ENCODE measurements around the gene GPC6. TPM values are rescaled to one million over a fixed set of nuclear protein-coding genes. Genes with fewer than 3 reads are reported as not detected.

Gene GPC6
- total RNA-seq, 1 experiment from 2014 or later = 0.22 TPM

DNA sequence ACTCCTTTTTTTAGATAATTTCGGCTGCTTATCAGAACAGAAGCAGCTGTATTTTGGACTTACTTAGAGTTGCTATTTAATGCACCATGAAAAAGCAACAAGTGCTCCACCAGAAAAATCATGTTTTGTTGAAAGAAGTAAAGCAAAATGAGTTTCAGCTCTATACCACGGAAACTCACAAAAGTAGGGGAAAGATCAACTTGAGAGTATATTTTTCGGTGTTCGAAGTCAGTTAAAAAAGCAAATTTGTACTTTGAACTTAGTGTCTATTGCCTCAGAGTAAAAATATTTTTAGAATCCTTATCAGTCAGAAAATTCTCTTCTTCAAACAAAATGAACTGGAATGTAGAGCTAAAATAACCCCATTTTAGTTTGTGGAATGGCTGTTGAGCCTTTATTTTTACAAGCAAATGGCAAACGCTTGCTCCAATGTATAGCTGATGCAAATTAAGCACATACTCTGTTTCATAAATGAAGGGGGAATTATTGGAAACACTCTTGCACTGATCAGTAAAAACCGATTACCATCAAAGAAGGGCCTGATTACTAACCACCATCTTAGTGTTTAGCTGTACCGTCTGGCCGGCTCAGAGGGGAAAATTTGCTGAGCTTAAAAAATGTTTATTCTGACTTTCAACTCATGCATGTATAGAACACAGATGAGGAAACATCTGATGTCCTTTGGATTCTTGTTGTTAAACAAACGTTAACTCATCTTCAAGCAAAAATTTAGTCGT, 540.7 kb downstream of the GPC6 start:
- Histone ChIP-seq H2AFZ (ENCODE audit: low read depth, low read length, poor library complexity, severe bottlenecking) (no peak overlapping the region), H3K36me3 (ENCODE audit: control insufficient read depth in 1 of 2, insufficient read depth in 2 of 2, low read length in 2 of 2) (no peaks in the 10 kb centered on the region), H3K9me3 (ENCODE audit: control insufficient read depth in 1 of 2, insufficient read depth in 1 of 2, low read depth in 1 of 2, low read length in 2 of 2) (peaks cover 20 to 24% of the 10 kb centered on the region in 2 experiments; a peak in 2 of 4 replicates), H3K9ac (ENCODE audit: low read length) (no peak overlapping the region), H3K9me2 (ENCODE audit: insufficient read depth) (no peaks in the 10 kb centered on the region), H4K20me1 (ENCODE audit: insufficient read depth) (no peaks in the 10 kb centered on the region), H3K4me2 (ENCODE audit: low read length) (no peak overlapping the region), H3K4me3 (replicated peaks in 1 of 2; ENCODE audit: low read depth in 1 of 2, low read length in 2 of 2) (no peak overlapping the region), H3K27ac (ENCODE audit: low read depth, low read length) (no peak overlapping the region), H3K4me1 (ENCODE audit: control insufficient read depth in 1 of 2, insufficient read depth in 2 of 2, low read length in 2 of 2) (no peaks in the 10 kb centered on the region), H3K79me2 (ENCODE audit: insufficient read depth, low read length) (no peaks in the 10 kb centered on the region), H3K27me3 (ENCODE audit: insufficient read depth, low read length) (no peaks in the 10 kb centered on the region)
- TF ChIP-seq POLR2AphosphoS5 (IDR thresholded peaks at IDR 0.05; ENCODE audit: low read depth, low read length) = no peak
- TF ChIP-seq ZFX (IDR thresholded peaks at IDR 0.05) = no peak
- TF ChIP-seq ZBTB33 (IDR thresholded peaks at IDR 0.05; ENCODE audit: extremely low read depth, insufficient replicate concordance, low read length) = no peak
- no peak for TF ChIP-seq CEBPB (IDR thresholded peaks at IDR 0.05; ENCODE audit: low read depth)
- no peak for TF ChIP-seq EGR1 (IDR thresholded peaks at IDR 0.05; ENCODE audit: low read depth)
- TF ChIP-seq, protein P1, sequence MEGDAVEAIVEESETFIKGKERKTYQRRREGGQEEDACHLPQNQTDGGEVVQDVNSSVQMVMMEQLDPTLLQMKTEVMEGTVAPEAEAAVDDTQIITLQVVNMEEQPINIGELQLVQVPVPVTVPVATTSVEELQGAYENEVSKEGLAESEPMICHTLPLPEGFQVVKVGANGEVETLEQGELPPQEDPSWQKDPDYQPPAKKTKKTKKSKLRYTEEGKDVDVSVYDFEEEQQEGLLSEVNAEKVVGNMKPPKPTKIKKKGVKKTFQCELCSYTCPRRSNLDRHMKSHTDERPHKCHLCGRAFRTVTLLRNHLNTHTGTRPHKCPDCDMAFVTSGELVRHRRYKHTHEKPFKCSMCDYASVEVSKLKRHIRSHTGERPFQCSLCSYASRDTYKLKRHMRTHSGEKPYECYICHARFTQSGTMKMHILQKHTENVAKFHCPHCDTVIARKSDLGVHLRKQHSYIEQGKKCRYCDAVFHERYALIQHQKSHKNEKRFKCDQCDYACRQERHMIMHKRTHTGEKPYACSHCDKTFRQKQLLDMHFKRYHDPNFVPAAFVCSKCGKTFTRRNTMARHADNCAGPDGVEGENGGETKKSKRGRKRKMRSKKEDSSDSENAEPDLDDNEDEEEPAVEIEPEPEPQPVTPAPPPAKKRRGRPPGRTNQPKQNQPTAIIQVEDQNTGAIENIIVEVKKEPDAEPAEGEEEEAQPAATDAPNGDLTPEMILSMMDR (IDR thresholded peaks at IDR 0.05 in 2 of 3, conservative IDR thresholded peaks at IDR 0.05 in 1 of 3; ENCODE audit: borderline replicate concordance in 1 of 3, insufficient read depth in 1 of 3, low read depth in 2 of 3, low read length in 2 of 3) = no peak
- TF ChIP-seq JUND (IDR thresholded peaks at IDR 0.05) = no peak
- no peak for TF ChIP-seq POLR2A (IDR thresholded peaks at IDR 0.05; ENCODE audit: borderline replicate concordance, extremely low read depth, insufficient read depth, insufficient read length)
- no peak for TF ChIP-seq FOSL1 (IDR thresholded peaks at IDR 0.05; ENCODE audit: low read depth)
- no peak for TF ChIP-seq EZH2phosphoT487 (IDR thresholded peaks at IDR 0.05; ENCODE audit: borderline replicate concordance)
- no peak for TF ChIP-seq ATF3 (IDR thresholded peaks at IDR 0.05)
- TF ChIP-seq YY1 (IDR thresholded peaks at IDR 0.05; ENCODE audit: extremely low read depth, insufficient replicate concordance, low read depth, low read length) = no peak
- no peak for TF ChIP-seq SP1 (IDR thresholded peaks at IDR 0.05; ENCODE audit: low read depth)
- TF ChIP-seq ELF1 (IDR thresholded peaks at IDR 0.05; ENCODE audit: borderline replicate concordance, low read depth) = no peak
- ATAC-seq (no peak), DNase-seq (ENCODE audit: low read depth, low spot score) (no peak)
- BruUV-seq (replicated peaks) = no TSS peak
- intact Hi-C loops (cut with micrococcal nuclease) = no loop called here
- ChIA-PET CTCF (no interaction called here), POLR2A (interaction anchor here (1.2 kb wide), 1 partner anchor 13 kb away, joined by 3 read pairs; no protein-coding TSS in a partner anchor), RAD21 (ENCODE audit: low non-redundant PET in 1 of 2, low total read pairs in 2 of 2, uncharacterized antibody in 2 of 2, unreplicated experiment in 2 of 2) (no interaction called here)
